Measurements from ENCODE around the gene SLC25A43.

DNA sequence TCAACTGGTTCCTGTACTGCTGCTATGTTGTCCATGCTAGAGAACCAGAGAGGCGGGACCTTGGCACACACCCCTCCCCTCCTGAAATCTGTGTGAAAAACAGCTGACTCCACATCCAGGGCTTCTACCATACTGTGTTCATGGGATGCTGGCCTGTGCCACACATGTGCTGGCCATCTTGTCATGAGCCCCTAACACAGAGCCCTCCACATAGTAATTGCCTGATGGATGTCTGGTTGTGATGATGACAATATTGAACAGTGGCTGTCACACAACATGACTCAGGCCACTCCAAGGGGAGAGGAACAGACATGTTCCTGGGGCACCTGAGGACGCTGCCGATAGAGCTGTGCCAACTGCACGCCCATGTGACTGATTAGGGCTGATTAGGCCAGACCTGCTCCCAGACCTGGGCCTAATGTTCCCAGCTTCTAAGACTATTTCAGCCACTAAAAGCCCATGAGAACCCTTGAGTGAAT is 82.2 kb downstream of the SLC25A43 start:
- TF ChIP-seq YY1 (IDR thresholded peaks at IDR 0.05; ENCODE audit: low read depth) (no peak), EP300 (IDR thresholded peaks at IDR 0.05; ENCODE audit: borderline replicate concordance) (no peak), TAF1 (IDR thresholded peaks at IDR 0.05; ENCODE audit: low read depth) (no peak), CREB1 (IDR thresholded peaks at IDR 0.05; ENCODE audit: low read depth) (no peak), TCF12 (IDR thresholded peaks at IDR 0.05; ENCODE audit: low read depth) (no peak), CEBPB (IDR thresholded peaks at IDR 0.05) (no peak), TEAD4 (IDR thresholded peaks at IDR 0.05) (no peak), RAD21 (IDR thresholded peaks at IDR 0.05; ENCODE audit: low read depth) (no peak), ZBTB7A (IDR thresholded peaks at IDR 0.05; ENCODE audit: low read depth) (no peak)
- TF ChIP-seq, protein P1, sequence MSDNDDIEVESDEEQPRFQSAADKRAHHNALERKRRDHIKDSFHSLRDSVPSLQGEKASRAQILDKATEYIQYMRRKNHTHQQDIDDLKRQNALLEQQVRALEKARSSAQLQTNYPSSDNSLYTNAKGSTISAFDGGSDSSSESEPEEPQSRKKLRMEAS (IDR thresholded peaks at IDR 0.05): no peak
- TF ChIP-seq, protein P2, sequence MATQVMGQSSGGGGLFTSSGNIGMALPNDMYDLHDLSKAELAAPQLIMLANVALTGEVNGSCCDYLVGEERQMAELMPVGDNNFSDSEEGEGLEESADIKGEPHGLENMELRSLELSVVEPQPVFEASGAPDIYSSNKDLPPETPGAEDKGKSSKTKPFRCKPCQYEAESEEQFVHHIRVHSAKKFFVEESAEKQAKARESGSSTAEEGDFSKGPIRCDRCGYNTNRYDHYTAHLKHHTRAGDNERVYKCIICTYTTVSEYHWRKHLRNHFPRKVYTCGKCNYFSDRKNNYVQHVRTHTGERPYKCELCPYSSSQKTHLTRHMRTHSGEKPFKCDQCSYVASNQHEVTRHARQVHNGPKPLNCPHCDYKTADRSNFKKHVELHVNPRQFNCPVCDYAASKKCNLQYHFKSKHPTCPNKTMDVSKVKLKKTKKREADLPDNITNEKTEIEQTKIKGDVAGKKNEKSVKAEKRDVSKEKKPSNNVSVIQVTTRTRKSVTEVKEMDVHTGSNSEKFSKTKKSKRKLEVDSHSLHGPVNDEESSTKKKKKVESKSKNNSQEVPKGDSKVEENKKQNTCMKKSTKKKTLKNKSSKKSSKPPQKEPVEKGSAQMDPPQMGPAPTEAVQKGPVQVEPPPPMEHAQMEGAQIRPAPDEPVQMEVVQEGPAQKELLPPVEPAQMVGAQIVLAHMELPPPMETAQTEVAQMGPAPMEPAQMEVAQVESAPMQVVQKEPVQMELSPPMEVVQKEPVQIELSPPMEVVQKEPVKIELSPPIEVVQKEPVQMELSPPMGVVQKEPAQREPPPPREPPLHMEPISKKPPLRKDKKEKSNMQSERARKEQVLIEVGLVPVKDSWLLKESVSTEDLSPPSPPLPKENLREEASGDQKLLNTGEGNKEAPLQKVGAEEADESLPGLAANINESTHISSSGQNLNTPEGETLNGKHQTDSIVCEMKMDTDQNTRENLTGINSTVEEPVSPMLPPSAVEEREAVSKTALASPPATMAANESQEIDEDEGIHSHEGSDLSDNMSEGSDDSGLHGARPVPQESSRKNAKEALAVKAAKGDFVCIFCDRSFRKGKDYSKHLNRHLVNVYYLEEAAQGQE (IDR thresholded peaks at IDR 0.05; ENCODE audit: low read depth): no peak

Measured in Ishikawa (cell line).